ENCODE measurements around the gene TMEM244. TPM values are rescaled to one million over a fixed set of nuclear protein-coding genes. Genes with fewer than 3 reads are reported as not detected.

TMEM244 gene
- total RNA-seq, 1 experiment from 2014 or later, result not detected

DNA sequence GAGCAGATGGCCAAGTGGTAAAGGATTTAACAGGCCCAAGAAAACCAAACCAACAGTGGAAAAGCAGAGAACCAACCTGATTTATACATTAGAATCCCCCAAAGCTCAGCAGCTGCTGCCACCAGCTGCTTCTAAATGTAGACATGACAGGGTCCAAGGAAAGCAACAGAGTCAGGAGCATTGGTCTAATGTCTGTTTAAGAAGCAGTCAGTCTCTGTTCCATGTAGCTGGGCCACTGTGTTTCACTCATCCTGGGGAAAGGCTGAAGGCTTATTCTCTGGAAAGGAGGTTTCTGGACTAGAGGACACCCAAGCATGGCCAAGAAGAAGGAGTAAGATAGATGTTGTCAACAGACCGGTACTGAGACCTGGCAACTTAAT is 75.4 kb downstream of the TMEM244 start:
- BruUV-seq (replicated peaks), result no TSS peak
- intact Hi-C loops (cut with micrococcal nuclease), result no loop called here
- DNase-seq (no peak), ATAC-seq (no peak)
- no peak overlapping the region for H3K4me3 ChIP-seq (ENCODE audit: low read length)
- POLR2A ChIA-PET (ENCODE audit: unreplicated experiment), result no interaction called here
- no peaks in the 10 kb centered on the region for H3K9me3 ChIP-seq (ENCODE audit: low read length)
- no peaks in the 10 kb centered on the region for H3K36me3 ChIP-seq (ENCODE audit: low read depth, low read length)
- TF ChIP-seq EZH2 (IDR thresholded peaks at IDR 0.05; ENCODE audit: low read length, unreplicated experiment), result no peak
- TF ChIP-seq, protein P1, sequence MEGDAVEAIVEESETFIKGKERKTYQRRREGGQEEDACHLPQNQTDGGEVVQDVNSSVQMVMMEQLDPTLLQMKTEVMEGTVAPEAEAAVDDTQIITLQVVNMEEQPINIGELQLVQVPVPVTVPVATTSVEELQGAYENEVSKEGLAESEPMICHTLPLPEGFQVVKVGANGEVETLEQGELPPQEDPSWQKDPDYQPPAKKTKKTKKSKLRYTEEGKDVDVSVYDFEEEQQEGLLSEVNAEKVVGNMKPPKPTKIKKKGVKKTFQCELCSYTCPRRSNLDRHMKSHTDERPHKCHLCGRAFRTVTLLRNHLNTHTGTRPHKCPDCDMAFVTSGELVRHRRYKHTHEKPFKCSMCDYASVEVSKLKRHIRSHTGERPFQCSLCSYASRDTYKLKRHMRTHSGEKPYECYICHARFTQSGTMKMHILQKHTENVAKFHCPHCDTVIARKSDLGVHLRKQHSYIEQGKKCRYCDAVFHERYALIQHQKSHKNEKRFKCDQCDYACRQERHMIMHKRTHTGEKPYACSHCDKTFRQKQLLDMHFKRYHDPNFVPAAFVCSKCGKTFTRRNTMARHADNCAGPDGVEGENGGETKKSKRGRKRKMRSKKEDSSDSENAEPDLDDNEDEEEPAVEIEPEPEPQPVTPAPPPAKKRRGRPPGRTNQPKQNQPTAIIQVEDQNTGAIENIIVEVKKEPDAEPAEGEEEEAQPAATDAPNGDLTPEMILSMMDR (conservative IDR thresholded peaks at IDR 0.05; ENCODE audit: low read depth, low read length), result no peak
- no peak for TF ChIP-seq EZH2phosphoT487 (IDR thresholded peaks at IDR 0.05; ENCODE audit: borderline replicate concordance, low read length)
- no peak overlapping the region for H2AFZ ChIP-seq (ENCODE audit: low read length)
- no peak overlapping the region for H3K27ac ChIP-seq (ENCODE audit: low read length)
- no peaks in the 10 kb centered on the region for H3K79me2 ChIP-seq (ENCODE audit: low read length)
- CTCF ChIA-PET, result no interaction called here
- H3K4me2 ChIP-seq (ENCODE audit: low read length), result no peak overlapping the region
- no peaks in the 10 kb centered on the region for H4K20me1 ChIP-seq (ENCODE audit: low read length)
- no peaks in the 10 kb centered on the region for H3K9me2 ChIP-seq (replicated peaks; ENCODE audit: low read length)
- no peaks in the 10 kb centered on the region for H3K27me3 ChIP-seq (ENCODE audit: low read length)
- no peaks in the 10 kb centered on the region for H3F3A ChIP-seq (ENCODE audit: low read length, unreplicated experiment)
- no peak overlapping the region for H3K9ac ChIP-seq (ENCODE audit: low read length)
- peaks cover 7% of the 10 kb centered on the region; the same call in 1 of the 2 replicates for H3K4me1 ChIP-seq (ENCODE audit: insufficient read depth, low read length)

DNA sequence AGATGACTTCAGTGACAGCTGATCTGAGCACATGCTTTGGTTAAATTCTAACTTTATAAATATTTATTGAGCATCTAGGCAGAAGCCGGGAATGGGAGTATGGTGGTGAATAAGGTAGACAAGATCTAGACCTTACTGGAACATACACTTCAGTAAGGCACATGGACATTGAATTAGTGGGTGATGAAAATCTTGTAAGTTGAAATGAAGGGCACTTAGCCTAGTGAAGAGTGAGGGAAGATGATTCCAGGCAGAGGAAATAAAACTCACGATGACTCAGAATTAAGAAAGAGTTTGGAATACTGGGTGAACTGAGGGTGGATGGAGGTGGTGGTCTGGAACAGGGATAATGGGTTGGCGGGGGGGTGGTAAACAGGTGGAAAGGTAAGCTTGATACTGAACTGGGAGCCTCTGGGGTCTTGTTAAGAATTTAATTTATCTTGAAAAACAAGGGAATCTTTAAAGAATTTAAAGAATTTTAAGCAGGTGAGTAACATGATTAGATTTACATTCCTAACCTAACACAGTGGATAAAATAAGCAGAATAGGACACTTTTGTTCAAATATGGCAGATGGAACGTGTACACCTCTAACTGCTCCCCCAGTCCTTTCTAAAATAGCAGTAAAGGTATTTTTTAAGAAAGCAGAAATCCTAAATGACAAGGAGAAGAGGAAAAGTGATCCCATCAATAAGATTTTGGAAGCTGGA is 75.9 kb downstream of the TMEM244 start:
- H2AFZ ChIP-seq (ENCODE audit: low read length), result no peak overlapping the region
- TF ChIP-seq, protein P1 (conservative IDR thresholded peaks at IDR 0.05; ENCODE audit: low read depth, low read length), result no peak
- no peak for TF ChIP-seq EZH2 (IDR thresholded peaks at IDR 0.05; ENCODE audit: low read length, unreplicated experiment)
- TF ChIP-seq EZH2phosphoT487 (IDR thresholded peaks at IDR 0.05; ENCODE audit: borderline replicate concordance, low read length), result no peak
- H3K27ac ChIP-seq (ENCODE audit: low read length), result no peak overlapping the region
- intact Hi-C loops (cut with micrococcal nuclease), result no loop called here
- no peaks in the 10 kb centered on the region for H3K36me3 ChIP-seq (ENCODE audit: low read depth, low read length)
- ChIA-PET CTCF (no interaction called here), POLR2A (ENCODE audit: unreplicated experiment) (no interaction called here)
- no peaks in the 10 kb centered on the region for H3K9me3 ChIP-seq (ENCODE audit: low read length)
- H3F3A ChIP-seq (ENCODE audit: low read length, unreplicated experiment), result no peaks in the 10 kb centered on the region
- peaks cover 7% of the 10 kb centered on the region; the same call in 1 of the 2 replicates for H3K4me1 ChIP-seq (ENCODE audit: insufficient read depth, low read length)
- no peak overlapping the region for H3K4me3 ChIP-seq (ENCODE audit: low read length)
- no TSS peak for BruUV-seq (replicated peaks)
- DNase-seq (peak; percentile 20), ATAC-seq (peak; percentile 49)
- no peaks in the 10 kb centered on the region for H3K9me2 ChIP-seq (replicated peaks; ENCODE audit: low read length)
- H4K20me1 ChIP-seq (ENCODE audit: low read length), result no peaks in the 10 kb centered on the region
- no peaks in the 10 kb centered on the region for H3K79me2 ChIP-seq (ENCODE audit: low read length)
- no peak overlapping the region for H3K9ac ChIP-seq (ENCODE audit: low read length)
- H3K27me3 ChIP-seq (ENCODE audit: low read length), result no peaks in the 10 kb centered on the region
- no peak overlapping the region for H3K4me2 ChIP-seq (ENCODE audit: low read length)

Other genes with a start within 250 kb of the TMEM244 start
- gene ARHGAP18, start 151.1 kb downstream of the TMEM244 start, total RNA-seq (2014; rRNA removed), result 4.1 and 5.9 TPM in 2 replicates
- 3.0 and 3.1 TPM in 2 replicates for gene L3MBTL3, start 157.3 kb upstream of the TMEM244 start, total RNA-seq (2014; rRNA removed)